Activated CD8-positive, alpha-beta memory T cell treated with anti-CD3 and anti-CD28 coated beads for 4 hours (primary cell): ENCODE measurements around the gene IGFL3.
"Not testable (repeated sequence)": the region's sequence is repeated elsewhere in the genome, so short reads cannot be mapped to it uniquely, and the experiment has no call there.

Source experiments
- DNase-seq, 2 donors: peaks; one replicate each; pipeline ENCODE4 v3.0.0-alpha.2; 2020; ENCODE audit warnings: low read depth in 2 of 2

The IGFL3 gene

DNA sequence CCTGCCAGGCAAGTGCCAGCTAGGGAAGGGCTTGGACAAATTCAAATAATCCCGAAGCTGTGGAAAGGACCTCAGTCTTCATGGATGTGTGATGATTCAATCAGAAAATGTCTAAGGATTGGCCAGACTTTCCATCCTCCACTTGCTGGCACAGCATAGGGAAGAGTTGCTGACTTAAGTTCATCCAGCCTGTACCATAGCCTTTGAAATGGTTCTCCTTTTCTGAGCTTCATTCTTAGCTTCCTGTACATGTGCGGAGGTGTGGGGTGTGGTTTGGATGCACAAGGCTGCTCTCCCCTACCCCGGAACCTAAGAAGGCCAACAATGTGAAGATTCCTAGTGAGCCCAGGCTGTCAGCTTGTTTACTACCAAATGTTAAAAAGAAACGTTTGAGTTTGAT lies 959 bp upstream of the IGFL3 start:
- DNase-seq: no peak

DNA sequence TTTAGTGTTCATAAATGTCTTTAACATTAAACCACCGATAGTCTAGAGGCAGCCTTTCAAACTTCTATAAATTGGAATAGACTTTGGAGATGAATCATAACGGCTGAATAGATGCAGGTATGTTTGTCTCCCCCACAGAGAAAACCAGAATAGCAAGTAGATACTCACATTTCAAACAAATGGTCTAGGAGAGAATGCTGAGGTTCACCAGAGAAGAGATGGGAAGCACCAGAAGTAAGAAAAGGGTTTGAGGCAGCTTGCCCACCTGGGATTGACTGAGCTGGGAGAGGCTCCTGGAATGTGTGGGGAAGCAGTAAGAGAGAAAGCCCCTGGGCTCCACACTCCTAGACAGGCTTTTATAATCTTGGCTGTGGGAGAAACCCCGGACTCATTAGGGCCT lies 6.4 kb downstream of the IGFL3 start:
- no peak for DNase-seq

DNA sequence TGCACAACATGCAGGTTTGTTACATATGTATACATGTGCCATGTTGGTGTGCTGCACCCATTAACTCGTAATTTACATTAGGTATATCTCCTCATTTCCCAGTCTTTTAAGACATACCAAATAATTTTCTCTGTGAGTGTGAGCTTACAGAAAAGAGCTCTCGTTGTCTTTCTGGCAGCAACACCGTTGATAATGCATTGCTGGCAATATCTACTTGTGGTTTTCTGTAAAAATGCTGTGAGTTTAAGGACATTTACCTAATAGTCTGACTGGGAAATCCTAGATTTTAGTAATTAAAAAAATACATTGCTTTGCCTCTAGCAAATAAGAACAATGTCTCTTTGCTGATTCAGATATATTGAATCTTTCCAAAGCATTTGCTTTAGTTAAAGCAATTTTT lies 8.4 kb downstream of the IGFL3 start:
- no peak for DNase-seq

DNA sequence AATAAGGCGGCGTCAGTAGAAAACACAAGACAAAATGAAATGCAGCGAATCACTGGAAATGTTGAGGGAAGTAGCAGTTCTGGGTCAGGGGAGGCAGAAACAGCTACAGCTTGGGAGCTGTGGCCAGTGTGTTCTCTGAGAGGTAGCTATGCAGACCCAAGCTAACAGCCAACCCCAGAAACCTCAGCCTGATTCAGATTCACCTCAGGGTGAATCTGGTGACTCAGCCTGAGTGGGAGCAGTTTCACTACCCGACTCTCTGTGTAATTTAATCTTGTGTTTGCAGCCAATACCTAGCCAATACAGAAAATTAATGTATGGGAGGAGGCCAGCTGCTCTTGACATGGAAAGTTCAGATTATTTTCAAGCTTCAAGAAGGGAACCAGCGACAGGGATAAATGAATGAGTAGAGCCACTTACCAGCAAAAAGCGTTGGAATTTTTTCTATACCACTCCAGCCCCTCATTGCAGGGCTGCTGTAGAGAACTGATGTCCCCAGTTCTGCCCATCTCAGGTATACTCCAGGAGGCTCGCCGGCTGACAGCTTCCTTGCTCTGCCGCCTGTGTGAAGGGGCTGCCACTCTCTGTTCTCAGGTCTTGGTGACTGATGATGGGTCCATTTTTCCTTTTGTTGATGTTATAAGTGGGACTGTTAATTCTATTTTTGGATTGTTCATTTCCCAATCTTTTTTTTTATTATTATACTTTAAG lies 8.9 kb downstream of the IGFL3 start:
- DNase-seq: no peak

DNA sequence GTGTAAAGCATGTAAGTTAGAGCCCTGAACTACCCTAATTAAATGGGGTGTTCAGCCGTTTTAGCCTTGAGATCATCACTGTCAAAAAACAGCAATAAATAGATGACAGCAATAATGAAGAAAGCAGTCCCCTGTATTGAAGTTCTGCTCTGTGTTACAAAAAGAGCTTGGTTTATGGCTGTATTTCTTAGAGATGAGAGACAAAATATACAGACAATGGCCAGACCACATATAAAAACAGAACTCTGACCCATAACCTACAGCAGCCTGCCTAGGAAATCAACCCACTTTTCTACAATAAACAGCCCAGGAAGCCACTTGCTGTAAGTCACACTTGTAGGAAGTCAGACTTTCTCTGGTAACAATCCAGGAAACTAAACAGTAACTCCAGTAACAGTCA lies 10.8 kb downstream of the IGFL3 start:
- DNase-seq: no peak

DNA sequence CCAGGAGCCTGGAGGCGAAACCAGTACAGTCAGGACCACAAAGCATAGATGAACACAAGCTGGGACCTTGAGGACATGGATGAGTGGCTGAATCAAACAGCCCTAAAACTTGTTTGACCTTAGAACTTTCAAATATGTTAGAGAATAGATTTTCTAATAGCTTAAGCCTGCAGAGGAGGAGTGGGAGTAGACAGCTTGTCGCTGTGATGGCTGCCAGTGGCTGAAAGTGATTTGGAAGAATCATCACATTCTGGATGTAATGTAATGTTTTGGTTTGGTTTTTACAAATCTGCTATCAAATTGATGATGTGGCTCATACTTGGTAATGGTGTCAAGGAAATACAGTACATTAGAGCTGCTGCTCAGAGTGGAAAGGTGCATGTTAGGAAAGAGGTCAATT lies 12.0 kb downstream of the IGFL3 start:
- no peak for DNase-seq

DNA sequence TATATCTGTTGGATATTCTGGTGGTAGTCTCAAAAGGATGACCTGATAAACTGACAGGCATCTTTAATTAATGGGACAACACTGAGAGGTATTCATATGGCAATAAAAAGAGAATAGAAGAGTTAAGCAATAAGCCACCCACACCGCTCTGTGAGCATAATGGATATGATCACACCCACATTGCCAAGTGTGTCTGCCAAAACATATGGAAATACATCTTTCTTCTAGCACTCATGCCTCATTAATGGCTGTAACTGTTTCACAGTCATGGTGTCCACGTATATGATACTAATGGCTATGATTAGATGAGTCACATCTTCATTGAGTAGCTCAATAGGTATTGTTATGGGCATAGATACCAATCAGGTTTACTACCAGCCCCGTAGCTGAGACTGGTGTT lies 13.1 kb downstream of the IGFL3 start:
- DNase-seq: no peak

DNA sequence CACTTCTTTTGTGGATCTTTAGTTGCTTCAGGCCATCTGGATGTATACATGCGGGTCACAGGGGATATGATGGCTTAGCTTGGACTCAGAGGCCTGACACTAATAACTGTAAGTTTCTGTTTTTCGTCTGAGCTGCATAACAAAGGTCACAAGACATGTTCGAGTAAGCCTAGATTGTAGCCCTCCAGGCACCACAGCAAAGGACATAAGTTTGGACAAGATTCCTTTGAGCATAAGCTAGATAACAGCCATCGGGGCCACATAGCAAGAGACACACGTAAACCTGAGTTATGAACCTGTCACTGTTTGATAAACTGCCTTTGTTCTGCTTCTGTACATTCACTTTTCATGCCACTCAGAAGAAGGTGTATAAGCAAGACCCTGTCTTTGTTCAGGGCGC lies 14.6 kb downstream of the IGFL3 start:
- no peak for DNase-seq

DNA sequence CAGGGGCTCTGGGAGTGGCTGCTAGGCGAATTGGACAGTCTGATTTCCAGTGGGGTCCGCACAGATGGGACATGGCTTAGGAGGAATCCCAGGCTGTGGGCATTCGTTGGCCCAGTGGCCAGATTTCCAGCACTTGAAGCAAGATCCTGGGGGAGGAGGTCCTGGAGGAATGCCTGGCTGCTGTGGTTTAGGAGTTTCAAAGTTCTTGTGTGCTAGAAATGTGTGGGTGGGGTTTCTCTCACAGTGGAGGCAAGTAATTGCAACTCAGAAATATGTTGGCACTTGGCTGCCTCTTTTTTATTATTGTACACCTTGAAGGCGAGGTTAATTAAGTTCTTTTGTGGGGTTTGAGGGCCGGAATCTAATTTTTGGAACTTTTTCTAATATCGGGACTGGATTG lies 17.1 kb downstream of the IGFL3 start:
- DNase-seq: no peak

DNA sequence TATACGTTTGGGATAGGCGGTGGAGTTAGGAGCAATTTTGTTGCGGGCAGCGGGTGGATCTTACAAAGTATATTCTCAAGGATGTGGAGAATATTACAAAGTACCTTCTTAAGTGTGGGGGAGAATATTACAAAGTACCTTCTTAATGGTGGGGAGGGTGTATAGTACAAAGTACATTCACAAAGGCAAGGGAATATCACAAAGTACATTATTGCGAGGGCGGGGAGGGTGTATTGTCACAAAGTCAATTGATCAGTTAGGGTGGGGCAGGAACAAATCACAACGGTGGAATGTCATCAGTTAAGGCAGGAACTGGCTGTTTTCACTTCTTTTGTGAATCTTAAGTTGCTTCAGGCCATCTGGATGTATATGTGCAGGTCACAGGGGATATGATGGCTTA lies 22.2 kb downstream of the IGFL3 start:
- DNase-seq: not testable (repeated sequence)

DNA sequence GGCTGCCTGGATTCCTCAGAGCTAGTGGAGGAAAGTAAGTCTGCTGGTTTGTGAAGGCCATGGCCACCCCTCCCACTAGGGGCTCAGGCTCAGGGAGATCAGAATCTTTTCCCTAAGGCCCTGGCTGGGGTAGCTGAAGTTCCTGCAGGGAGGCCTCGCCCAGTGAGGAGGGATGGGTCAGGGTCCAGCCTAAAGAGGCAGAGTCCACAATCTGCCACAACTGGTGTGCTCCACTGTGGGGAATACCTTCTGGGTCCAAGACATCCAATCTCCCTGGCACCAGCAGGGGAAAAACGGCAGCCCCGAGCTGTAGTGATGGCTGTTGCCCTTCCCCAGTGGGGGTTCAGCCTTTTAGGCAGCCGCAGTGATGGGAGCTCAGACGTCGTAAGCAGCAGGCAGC lies 23.2 kb downstream of the IGFL3 start:
- no peak for DNase-seq

DNA sequence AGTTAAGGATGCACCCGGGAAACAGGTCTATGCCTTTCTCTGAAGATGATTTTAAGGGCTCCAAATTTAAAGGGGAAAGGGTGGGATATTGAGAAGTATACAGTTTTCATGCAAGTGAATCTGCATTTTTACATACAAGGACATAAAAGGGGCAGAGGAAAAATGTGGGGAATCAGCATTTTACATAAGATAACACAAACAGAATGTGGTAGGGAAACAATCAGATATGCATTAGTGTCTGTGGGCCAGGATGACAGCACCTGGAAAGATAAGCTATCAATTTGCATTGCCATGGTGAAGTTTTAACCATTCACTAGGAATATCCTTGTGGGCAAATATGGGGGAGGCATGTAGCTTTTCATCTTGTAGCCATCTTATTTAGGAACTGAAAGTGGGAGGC lies 24.1 kb downstream of the IGFL3 start:
- no peak for DNase-seq

DNA sequence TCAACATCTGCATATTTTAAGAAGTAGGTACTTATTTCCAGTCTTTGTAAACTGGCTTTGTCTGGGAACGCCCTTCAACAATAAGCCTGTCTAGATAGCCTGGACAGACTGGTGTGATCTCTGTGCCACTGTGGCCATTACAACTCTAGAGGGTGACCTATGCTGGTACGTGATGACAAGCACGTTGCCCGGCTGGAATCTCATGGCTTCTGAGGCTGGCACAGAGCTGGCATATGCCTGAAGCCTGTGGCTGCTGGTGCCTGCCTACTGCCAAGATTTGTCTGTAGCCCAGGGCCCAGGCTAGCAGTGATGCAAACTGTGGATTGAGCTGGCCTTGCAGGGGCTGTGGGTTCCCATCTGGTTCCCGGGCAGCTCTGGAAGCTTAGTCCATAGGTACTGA lies 34.0 kb downstream of the IGFL3 start:
- no peak for DNase-seq

DNA sequence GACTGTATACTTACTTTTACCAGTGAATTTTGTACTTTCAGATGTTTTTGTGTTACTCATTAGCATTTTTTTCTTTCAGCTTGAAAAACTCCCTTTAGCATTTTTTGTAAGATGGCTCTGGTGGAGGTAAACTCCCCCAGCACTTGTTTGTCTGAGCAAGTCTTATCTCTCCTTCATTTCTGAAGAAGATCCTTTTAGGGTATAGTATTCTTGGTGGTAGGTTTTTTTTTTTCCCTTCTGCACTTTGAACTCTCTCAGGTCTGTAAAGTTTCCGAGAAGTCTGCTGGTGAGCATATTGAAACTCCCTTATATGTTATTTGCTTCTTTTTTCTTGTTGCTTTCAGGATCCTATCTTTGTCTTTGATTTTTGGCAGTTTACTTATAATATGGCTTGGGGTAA lies 35.1 kb downstream of the IGFL3 start:
- DNase-seq: no peak

DNA sequence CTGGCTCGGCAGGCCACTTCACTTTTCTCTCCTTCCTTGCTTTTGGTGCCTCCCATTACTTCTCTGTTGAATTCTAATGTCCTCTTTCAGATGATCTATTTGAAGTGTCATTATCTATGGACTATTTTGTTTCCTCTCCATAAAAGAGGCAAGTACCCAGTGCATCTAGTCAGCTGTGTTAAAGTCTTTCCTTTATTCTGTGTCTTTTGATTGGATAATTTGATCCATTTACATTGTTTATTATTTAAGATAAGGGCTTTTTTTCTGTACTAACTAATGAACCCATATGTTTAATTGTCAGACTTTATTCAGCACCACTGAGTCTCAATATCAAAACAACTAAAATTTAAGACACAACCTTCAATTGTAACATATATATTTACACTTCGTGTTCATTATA lies 36.4 kb downstream of the IGFL3 start:
- DNase-seq: no peak

DNA sequence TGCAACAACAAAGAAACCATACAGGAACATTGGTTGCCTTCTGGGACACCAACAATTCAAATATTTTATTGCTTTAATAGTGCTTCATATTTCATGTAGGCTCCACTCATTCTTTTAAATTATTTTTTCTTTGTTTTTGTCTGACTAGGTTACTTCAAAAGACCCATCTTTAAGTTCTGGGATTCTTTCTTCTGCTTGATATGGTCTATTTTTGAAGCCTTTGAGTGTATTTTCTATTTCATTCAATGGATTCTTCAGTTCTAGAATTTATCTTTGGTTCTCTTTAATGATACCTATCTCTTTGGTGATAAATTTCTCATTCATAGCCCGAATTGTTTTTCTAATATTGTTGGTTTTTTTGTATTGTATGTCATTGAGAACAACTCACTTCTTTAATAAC lies 38.6 kb downstream of the IGFL3 start:
- no peak for DNase-seq

DNA sequence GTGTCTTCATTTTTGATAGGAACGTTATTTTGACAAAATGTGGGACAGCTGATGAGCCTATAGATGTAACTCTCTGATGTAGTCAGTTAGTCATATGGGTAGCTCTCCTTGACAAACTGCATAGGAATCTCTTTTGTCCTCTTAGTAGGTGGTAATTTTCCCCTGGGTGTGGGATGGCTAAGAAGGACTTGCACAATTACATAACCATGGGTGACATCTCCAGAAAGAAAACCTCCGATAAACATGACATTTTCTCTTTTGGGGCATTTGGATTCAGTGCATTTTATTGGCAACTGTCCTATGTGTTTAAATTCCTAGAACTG lies 41.8 kb downstream of the IGFL3 start:
- DNase-seq: no peak

DNA sequence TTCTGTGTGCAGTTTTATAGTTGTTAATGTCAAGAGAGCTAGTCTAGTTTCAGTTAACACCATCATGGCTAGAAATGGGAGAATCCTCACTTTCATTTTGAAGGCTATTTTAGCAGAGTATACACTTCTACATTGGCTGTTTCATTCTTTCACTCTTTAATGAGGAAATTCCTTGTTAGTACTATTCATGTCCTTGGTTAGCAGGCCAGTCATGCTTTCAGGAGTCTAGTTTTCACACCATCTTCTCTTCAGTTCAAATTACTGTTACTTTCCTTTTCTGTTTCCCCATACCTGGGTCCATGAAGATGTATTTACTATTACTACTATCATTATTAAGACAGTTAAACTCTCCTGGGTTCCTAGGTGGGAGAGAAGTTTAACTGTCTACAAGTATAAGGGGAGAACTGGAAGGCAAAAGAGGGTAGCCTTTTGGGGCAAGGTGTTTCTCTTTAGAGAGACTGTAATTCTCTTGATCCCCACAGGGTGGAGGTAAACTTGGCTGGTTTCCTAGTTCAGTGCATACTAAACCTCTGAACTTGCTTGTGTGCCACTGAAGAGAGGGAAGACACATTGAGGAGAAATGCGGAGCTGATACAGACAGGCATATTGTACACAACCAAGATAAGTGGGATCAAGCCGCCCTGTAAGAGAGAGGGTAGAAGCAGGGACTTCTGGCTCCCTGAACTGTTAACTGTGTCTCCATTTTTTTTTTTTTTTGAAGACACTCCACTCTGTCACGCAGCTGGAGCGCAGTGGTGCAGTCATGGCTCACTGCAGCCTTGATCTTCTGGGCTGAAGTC lies 42.4 kb downstream of the IGFL3 start:
- no peak for DNase-seq

DNA sequence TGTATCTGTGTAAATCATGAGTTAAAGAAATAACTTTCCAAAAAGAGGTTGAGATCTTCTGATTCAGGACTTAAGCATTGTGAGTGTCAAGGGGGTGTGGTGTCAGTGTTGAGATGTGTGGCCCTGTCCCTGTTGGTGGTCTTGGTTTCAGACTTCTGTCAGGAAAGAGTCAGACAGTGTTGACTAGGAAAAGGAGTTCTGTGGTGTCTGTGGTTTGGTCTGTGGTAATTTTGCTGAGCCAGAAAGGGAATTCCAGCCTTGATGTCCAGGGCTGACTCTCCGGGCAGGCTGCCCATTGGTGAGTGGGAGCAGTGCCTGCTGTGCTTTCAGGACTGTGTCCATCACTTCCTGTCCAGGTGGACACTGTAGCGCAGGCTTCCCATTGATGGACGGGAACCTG lies 43.9 kb downstream of the IGFL3 start:
- DNase-seq: no peak

DNA sequence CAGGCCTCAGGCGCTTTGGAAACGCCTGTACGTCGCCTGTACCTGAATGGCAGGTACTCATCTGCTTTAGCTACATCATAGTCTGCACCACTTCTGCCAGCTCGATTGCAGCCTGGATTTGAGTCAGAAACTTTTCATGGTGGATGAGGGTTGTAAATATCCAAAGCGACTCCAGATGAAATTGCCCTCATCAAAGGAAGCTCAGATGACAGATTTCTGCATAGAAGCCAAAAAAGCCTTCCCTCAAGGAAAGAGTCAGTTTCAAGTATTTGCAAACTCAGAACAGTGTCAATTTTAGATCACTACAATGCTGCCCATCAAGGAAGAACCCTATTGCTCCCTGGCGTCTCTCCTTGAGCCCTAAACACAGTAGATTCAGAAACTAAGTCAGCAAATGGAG lies 44.9 kb downstream of the IGFL3 start:
- no peak for DNase-seq

DNA sequence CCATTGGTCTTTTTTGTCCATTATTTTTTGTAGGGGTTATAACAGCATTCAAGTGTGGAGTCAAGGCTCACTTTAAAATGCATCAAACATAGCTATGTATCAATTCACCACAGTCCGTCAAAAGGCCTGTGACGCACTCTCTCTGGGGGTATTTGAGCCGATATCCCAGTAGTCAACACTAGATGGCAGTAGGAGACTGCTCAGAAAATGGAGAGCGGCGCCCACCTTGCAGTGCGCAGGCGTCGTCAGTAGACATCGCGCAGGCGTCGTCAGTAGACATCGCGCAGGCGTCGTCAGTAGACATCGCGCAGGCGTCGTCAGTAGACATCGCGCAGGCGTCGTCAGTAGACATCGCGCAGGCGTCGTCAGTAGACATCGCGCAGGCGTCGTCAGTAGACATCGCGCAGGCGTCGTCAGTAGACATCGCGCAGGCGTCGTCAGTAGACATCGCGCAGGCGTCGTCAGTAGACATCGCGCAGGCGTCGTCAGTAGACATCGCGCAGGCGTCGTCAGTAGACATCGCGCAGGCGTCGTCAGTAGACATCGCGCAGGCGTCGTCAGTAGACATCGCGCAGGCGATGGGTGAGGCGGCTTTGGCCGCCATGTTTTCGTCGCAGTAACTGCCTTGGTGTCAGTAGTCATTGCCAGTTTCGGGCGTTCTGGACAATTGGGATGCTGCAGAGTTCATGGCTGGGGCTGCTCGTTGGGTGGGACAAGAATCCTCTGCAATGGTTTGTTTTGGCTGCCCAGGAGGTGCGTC lies 45.7 kb downstream of the IGFL3 start:
- DNase-seq: not testable (repeated sequence)

DNA sequence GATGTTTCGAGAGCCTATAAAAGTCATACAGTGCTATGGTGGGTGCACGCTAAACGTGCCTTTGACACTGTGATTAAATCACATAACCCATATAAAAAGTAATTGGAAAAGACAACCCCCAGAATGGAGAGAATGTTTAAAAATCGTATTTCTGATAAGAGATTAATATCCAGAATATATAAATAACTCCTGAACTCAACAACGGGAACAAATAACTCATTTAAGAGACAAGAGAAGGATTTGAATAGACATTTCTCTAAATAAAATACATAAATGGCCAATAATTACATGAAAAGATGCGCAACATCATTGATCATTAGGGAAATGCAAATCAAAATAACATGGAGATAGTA lies 46.7 kb downstream of the IGFL3 start:
- no peak for DNase-seq
